ENCODE data around the gene HSPA4.
"Not testable (repeated sequence)": the region's sequence is repeated elsewhere in the genome, so short reads cannot be mapped to it uniquely, and the experiment has no call there.

DNA sequence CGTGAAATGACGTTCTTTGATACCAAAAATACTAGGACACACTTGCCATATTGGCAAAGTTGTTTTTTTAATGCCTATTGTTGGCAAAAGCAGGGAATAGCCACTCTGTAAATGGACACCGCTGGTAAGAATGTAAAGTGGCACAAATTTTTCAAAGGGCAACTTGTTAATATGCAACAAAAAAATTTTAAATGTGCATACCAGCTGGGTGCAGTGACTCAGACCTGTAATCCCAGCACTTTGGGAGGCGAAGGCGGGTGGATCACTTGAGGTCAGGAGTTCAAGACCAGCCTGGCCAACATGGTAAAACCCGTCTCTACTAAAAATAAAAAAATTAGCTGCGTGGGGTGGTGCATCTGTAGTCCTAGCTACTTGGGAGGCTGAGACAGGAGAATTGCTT, 32.3 kb upstream of the HSPA4 start:
- TF ChIP-seq, protein P1, sequence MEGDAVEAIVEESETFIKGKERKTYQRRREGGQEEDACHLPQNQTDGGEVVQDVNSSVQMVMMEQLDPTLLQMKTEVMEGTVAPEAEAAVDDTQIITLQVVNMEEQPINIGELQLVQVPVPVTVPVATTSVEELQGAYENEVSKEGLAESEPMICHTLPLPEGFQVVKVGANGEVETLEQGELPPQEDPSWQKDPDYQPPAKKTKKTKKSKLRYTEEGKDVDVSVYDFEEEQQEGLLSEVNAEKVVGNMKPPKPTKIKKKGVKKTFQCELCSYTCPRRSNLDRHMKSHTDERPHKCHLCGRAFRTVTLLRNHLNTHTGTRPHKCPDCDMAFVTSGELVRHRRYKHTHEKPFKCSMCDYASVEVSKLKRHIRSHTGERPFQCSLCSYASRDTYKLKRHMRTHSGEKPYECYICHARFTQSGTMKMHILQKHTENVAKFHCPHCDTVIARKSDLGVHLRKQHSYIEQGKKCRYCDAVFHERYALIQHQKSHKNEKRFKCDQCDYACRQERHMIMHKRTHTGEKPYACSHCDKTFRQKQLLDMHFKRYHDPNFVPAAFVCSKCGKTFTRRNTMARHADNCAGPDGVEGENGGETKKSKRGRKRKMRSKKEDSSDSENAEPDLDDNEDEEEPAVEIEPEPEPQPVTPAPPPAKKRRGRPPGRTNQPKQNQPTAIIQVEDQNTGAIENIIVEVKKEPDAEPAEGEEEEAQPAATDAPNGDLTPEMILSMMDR (IDR thresholded peaks at IDR 0.05), result not testable (repeated sequence)
- not testable (repeated sequence) for TF ChIP-seq POLR2A (IDR thresholded peaks at IDR 0.05)
